Activated gamma-delta T cell treated with Interleukin-2 at 50 U/mL for 16 hours (primary cell): ENCODE results near the gene RFC1.
"Not testable (repeated sequence)": the region's sequence is repeated elsewhere in the genome, so short reads cannot be mapped to it uniquely, and the experiment has no call there.

Experiments
- DNase-seq: peaks from one replicate; pipeline ENCODE4 v3.0.0-alpha.2; 2020

Gene RFC1

GRCh38 chr4:39302901-39303300, 63.3 kb downstream of the RFC1 start:
- DNase-seq: no peak

DNA sequence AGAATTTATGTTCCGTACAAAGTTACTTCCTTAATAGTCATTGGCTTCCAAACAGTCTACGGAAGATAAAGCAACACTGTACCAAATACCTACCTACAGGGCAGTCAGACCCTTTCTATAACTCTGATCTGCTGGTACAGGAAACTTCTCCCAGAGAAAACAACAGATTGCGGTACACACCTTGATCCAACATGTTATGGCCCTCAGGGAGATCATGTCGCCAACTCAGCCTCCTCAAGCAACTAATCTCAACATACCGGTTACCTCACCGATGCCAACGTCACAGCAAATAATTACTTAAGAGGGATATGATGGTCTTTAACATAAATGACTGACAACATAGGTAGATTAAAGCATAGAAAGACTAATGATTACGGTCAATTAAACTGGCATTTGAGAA, 70.4 kb downstream of the RFC1 start:
- no peak for DNase-seq

DNA sequence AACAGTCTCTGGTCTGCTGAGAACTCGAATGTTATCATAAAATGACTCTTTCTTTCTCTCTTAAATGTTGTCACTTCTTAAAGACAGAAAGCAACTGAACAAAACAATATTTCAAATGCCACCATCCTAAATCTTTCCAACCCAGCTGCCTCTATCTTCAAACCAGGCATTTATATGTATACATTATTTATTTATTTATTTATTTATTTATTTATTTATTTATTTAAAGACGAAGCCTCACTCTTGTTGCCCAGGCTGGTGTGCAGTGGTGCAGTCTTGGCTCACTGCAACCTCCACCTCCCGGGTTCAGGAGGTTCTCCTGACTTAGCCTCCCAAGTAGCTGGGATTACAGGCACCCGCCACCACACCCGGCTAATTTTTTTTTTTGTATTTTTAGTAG, 73.7 kb downstream of the RFC1 start:
- not testable (repeated sequence) for DNase-seq

DNA sequence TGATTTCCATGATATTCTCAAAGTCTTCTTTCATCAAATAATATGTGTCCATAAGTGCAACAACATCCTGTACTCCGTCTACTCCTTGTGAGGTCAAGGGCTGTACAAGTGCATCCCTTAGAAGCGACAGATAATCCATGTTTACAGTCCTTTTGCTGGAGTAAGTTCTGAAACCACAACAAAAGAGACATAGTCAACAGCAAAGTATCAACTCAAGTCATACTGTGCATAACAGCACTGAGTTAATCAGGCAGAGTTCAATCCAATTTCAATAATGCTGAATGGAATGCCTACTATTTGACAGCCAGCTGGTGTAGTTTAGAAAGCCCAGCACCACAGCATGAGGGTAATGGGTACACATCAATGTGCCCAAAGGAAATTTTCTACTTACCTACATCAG, 74.5 kb downstream of the RFC1 start:
- DNase-seq: no peak

- DNase-seq: no peak
These were observed 78.9 kb downstream of the RFC1 start for GRCh38 chr4:39287223-39287622.

- DNase-seq: no peak
These were observed 79.9 kb downstream of the RFC1 start for GRCh38 chr4:39286263-39286662.

DNA sequence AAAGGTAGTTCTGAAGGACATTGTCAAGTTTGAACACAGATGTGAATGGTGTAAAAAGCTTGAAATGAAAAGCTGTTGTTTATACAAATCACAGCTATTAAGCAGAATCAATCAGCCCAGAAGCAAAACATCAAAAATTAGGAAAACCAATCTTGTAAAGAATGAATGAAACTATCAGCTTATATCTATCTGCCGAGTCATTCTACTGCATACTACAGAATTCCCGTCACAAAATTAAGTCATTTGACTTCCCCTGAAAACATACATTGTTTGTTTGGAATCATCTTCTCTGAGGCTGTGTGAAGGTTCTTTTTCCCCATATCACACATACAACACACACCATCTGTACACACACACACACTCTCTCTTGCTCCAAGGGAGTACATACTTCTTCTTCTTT, 80.3 kb downstream of the RFC1 start:
- no peak for DNase-seq

GRCh38 chr4:39285111-39285795, 80.9 kb downstream of the RFC1 start:
- no peak for DNase-seq

- DNase-seq: no peak
These were observed 85.4 kb downstream of the RFC1 start for GRCh38 chr4:39280770-39281169.

GRCh38 chr4:39279416-39279815, 86.7 kb downstream of the RFC1 start:
- no peak for DNase-seq

DNA sequence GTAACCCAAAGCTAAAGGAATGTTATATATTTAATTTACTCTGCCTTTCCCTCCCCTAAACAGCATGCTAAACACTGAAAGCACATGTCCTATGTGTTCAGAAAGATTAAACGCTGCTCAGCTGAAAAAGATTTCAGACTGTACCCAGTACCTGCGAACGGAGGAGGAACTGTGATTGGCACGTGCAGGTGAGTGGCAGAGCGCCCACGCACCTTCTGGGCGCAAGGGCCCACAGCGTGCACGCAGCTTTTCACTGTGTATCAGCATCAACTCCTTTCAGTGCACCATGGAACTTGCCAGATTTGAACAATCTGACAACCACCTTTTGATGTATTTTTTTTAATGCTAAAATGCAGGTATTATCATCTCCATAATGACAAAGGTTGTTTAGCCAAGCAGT, 87.7 kb downstream of the RFC1 start:
- DNase-seq: no peak

GRCh38 chr4:39277661-39278060, 88.5 kb downstream of the RFC1 start:
- DNase-seq: not testable (repeated sequence)

GRCh38 chr4:39274503-39274902, 91.7 kb downstream of the RFC1 start:
- DNase-seq: no peak

GRCh38 chr4:39263895-39264294, 102.3 kb downstream of the RFC1 start:
- no peak for DNase-seq

- DNase-seq: no peak
These were observed 106.4 kb downstream of the RFC1 start for GRCh38 chr4:39259571-39260330.

DNA sequence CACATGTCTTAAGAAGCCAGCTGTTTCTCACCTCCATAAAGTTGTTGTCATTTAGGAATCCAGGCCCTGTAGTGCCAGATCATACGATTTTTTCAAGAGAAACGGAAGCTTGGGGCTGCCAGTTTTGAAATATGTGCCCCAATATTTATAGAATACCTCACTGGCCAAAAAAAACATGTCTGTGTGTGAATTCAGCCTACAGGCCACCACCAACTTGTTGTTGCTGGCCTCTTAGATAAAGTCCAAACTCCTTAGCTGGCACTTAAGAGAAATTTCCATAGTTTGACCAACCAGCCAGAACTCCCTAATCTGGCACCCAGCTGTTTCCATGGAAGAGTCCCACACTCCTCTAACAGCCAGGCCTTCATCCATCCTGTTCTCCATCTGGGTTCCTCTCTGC, 109.7 kb downstream of the RFC1 start:
- no peak for DNase-seq

DNA sequence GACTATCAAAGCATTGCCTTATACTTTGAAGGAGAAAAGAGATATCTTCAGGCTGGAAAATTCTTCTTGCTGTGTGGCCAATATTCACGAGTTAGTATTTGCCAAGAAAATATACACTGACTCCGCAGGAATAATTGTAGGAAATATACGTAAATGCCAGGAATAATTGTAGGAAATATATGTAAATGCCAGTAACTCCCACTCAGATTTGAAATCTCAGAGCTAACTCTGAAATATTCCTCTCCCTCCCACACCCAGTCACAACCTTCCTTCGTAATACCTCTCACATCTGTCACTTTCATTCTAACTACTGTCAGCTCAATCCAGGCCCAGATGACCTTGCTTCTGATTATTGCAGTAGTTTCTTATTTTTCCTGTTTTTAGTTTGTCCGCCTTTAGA, 110.3 kb downstream of the RFC1 start:
- DNase-seq: no peak

DNA sequence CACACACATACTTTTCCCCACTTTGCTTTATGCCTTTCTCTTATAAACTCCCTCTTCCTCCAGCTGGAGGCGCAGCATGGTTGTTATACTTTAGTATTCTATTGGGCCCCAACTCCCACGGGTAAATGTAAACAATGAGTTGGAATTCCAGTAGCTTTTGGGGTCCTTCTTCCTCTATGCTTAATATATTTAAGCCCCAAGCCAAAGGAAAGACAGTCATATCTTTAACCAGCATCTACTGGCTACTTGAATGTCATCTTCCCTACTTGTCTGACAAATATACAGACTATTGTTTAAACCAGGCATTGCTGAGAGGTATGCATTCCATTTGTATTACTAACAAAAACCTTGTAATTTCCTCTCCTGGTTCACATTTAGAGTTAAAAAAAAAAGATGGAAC, 110.9 kb downstream of the RFC1 start:
- no peak for DNase-seq

DNA sequence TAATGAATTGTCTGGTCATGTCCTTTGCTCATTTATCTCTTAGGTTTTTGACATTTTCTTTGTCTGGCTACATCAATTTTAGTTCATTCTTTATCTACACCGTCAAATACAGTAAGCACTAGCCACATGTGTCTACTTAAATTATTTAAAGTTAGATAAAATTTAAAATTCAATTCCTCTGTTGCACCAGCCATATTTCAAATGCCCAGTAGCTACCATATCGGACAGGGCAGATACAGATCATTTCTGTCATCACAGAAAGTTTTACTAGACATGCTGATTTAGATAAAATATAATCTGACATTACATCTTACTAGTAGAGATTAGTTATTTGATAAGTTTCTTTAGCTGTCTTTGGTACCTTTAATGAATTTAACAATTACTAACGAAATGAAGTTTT, 122.7 kb downstream of the RFC1 start:
- no peak for DNase-seq
